Naive thymus-derived CD4-positive, alpha-beta T cell (primary cell): ENCODE results near the gene MAP4K5. TPM values are rescaled to one million over a fixed set of nuclear protein-coding genes. Genes with fewer than 3 reads are reported as not detected.

ENCODE experiments used
- ATAC-seq: fragments of 150-1000 bp; cut with Tn5 transposase; 2 replicates; pipeline ENCODE4 v1.10.0; 2021; ENCODE audit warnings: mild to moderate bottlenecking, moderate library complexity
- CTCF ChIA-PET: fragments of 350-600 bp; sonication (Branson Sonifier 250); formaldehyde crosslinking; loops from one replicate; lab custom pipeline; 2021; ENCODE audit warnings: antibody characterized with exemption; lab: Charles Lee
- POLR2A ChIA-PET: fragments of 350-600 bp; sonication (Branson Sonifier 250); formaldehyde crosslinking; loops from one replicate; lab custom pipeline; 2021; ENCODE audit warnings: antibody characterized with exemption, inconsistent platforms; lab: Charles Lee
- DNase-seq, 9 donors: peaks; one replicate each; pipeline versions ENCODE4 v3.0.0 to v3.0.0-alpha.2; 2020 to 2022; ENCODE audit warnings: mixed read lengths in 1 of 9
- H3K27ac ChIP-seq: one replicate; pipeline ENCODE4 v1.7.0; 2013; ENCODE audit warnings: mild to moderate bottlenecking, low read depth, low read length, moderate library complexity
- H3K27me3 ChIP-seq, 2 donors: one replicate each; pipeline ENCODE4 v1.7.0; 2013; ENCODE audit warnings: low read length in 2 of 2, mild to moderate bottlenecking in 2 of 2, moderate library complexity in 2 of 2; ENCODE audit not compliant: control insufficient read depth in 2 of 2, insufficient read depth in 2 of 2
- H3K36me3 ChIP-seq, 3 experiments: 1 replicate in 2 of 3; 2 replicates in 1 of 3; pipeline ENCODE4 v1.7.0; 2013; ENCODE audit warnings: low read length in 3 of 3, mild to moderate bottlenecking in 3 of 3, moderate library complexity in 1 of 3; ENCODE audit not compliant: insufficient read depth in 3 of 3, control insufficient read depth in 2 of 3
- H3K4me1 ChIP-seq, 2 donors: one replicate each; pipeline ENCODE4 v1.7.0; 2013; ENCODE audit warnings: low read length in 2 of 2, mild to moderate bottlenecking in 2 of 2, moderate library complexity in 1 of 2; ENCODE audit not compliant: control insufficient read depth in 2 of 2, insufficient read depth in 2 of 2
- H3K4me3 ChIP-seq: 2 replicates; pipeline ENCODE4 v1.7.0; 2013; ENCODE audit warnings: mild to moderate bottlenecking, low read length
- H3K9me3 ChIP-seq, 3 experiments: 1 replicate in 2 of 3; 2 replicates in 1 of 3; pipeline ENCODE4 v1.7.0; 2013; ENCODE audit warnings: low read length in 3 of 3; ENCODE audit not compliant: control insufficient read depth in 2 of 3
- H3K27ac Mint-ChIP-seq, 9 donors: one replicate each; pipeline ENCODE4 v1.8.0; 2020 to 2022; ENCODE audit warnings: mixed read lengths in 9 of 9, mild to moderate bottlenecking in 8 of 9, moderate library complexity in 5 of 9, inconsistent platforms in 2 of 9
- H3K27me3 Mint-ChIP-seq, 5 donors: one replicate each; pipeline ENCODE4 v1.8.0; 2021 to 2022; ENCODE audit warnings: mixed read lengths in 5 of 5, mild to moderate bottlenecking in 1 of 5
- H3K36me3 Mint-ChIP-seq, 5 donors: one replicate each; pipeline ENCODE4 v1.8.0; 2020 to 2022; ENCODE audit warnings: mixed read lengths in 5 of 5, mild to moderate bottlenecking in 3 of 5, inconsistent platforms in 1 of 5
- H3K4me1 Mint-ChIP-seq, 7 donors: one replicate each; pipeline ENCODE4 v1.8.0; 2020 to 2022; ENCODE audit warnings: mixed read lengths in 7 of 7, mild to moderate bottlenecking in 3 of 7, inconsistent platforms in 1 of 7
- H3K4me3 Mint-ChIP-seq, 10 donors: one replicate each; pipeline ENCODE4 v1.8.0; 2020 to 2022; ENCODE audit warnings: mild to moderate bottlenecking in 10 of 10, mixed read lengths in 10 of 10, moderate library complexity in 6 of 10, inconsistent platforms in 2 of 10
- H3K9me3 Mint-ChIP-seq, 11 donors: one replicate each; pipeline ENCODE4 v1.8.0; 2020 to 2022; ENCODE audit warnings: mixed read lengths in 11 of 11, mild to moderate bottlenecking in 4 of 11, inconsistent platforms in 1 of 11, moderate library complexity in 1 of 11
- intact Hi-C, 2 donors: fragments of 100-400 bp; cut with micrococcal nuclease; formaldehyde crosslinking; loops; one replicate each; pipeline ENCODE4 v1.15.1; 2023
- polyA plus RNA-seq, 2 donors: library from polyadenylated mRNA; unstranded; fragments of 300-500 nt; fragmentation: Illumina TruSeq; gene quantifications; one replicate each; pipeline ENCODE4 v1.2.3, GENCODE V29; 2021
- total RNA-seq, 6 experiments: library from RNA in 5 of 6; stranded (reverse) in 5 of 6; gene quantifications; 1 replicate in 5 of 6; 2 replicates in 1 of 6; pipeline ENCODE4 v1.2.3 and lab custom pipeline; 2021 to 2026

Gene MAP4K5
- total and polyA plus RNA-seq, 7 experiments from 2014 or later: 15.4 to 47.5 (median 32.5) TPM

DNA sequence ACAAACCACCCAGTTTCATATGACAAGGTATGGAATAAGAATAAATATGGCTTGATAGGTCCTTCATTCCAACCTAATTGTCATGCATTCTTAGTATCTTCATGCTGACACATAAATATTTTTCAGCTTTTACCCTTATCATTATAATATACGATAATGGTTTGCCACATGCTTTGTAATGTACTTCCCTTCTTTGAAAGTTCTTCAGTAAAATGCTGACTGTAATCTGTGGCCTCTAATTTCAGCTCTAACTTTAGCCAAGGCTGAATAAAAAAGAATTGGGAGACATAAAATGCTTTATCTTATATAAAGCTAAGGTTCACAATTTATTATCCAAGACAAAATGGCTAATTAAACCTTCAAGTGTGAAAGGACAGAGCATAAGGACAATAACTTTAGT is 2.6 kb upstream of the MAP4K5 start:
- ATAC-seq (no peak), DNase-seq (no peak)
- peaks cover 0 to 11% (median 2%) of the 10 kb centered on the region in 11 donors for H3K9me3 Mint-ChIP-seq
- H3K27me3 Mint-ChIP-seq: peaks cover 0 to 23% (median 0%) of the 10 kb centered on the region in 5 donors
- no peak overlapping the region for H3K4me3 Mint-ChIP-seq
- ChIA-PET POLR2A (no interaction called here), CTCF (no interaction called here)
- H3K36me3 Mint-ChIP-seq: peaks cover 0 to 10% (median 7%) of the 10 kb centered on the region in 5 donors
- H3K4me3 ChIP-seq: no peak overlapping the region
- intact Hi-C loops: loop anchor here (5.0 to 10.0 kb wide), 6 partner anchors 132 to 948 kb away; partner anchors contain the start of genes RPS29 (in 2 of the 2), CDKL1 (in 1 of the 2), MGAT2 (in 1 of the 2) and RPL36AL (in 1 of the 2)
- H3K4me1 ChIP-seq: peaks cover 16 to 24% of the 10 kb centered on the region in 2 donors
- peaks cover 0 to 5% (median 0%) of the 10 kb centered on the region in 3 experiments for H3K36me3 ChIP-seq
- H3K4me1 Mint-ChIP-seq: peaks cover 20 to 38% (median 30%) of the 10 kb centered on the region in 7 donors
- no peaks in the 10 kb centered on the region for H3K27me3 ChIP-seq
- peak overlapping the region in 4 of 9 donors; percentile 10 to 52 (median 32) for H3K27ac Mint-ChIP-seq
- no peak overlapping the region for H3K27ac ChIP-seq
- no peaks in the 10 kb centered on the region for H3K9me3 ChIP-seq

DNA sequence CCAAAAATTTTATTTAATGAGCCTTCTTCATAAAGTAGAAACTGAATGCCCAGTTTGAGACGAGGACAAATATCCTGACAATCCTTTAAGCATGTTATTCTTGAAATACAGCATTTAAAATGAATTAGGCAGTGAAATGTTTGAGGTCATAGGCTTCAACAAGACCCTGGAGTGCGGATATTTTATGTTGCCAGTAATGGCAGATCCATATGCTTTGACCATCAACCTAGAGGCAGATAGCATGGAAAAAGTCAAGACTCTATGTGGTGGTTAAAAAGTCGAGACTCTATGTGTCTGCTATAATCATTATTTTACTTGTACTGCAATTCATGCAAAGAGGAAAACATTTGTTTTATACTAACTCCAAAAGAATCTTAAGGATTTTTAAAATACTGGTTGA is 2.0 kb upstream of the MAP4K5 start:
- DNase-seq: no peak
- Mint-ChIP-seq H3K9me3 (peaks cover 0 to 11% (median 2%) of the 10 kb centered on the region in 11 donors), H3K4me1 (peaks cover 26 to 44% (median 36%) of the 10 kb centered on the region in 7 donors), H3K36me3 (peaks cover 0 to 10% (median 7%) of the 10 kb centered on the region in 5 donors), H3K4me3 (no peak overlapping the region), H3K27me3 (peaks cover 0 to 23% (median 0%) of the 10 kb centered on the region in 5 donors), H3K27ac (peak overlapping the region in 2 of 9 donors; percentile 41 to 89)
- H3K36me3 ChIP-seq: peaks cover 0 to 5% (median 0%) of the 10 kb centered on the region in 3 experiments
- H3K4me1 ChIP-seq: peaks cover 16 to 24% of the 10 kb centered on the region in 2 donors
- H3K9me3 ChIP-seq: no peaks in the 10 kb centered on the region
- H3K27me3 ChIP-seq: no peaks in the 10 kb centered on the region
- no peak overlapping the region for H3K4me3 ChIP-seq
- no peak for ATAC-seq
- intact Hi-C loops: loop anchor here (5.0 to 10.0 kb wide), 6 partner anchors 133 to 947 kb away; partner anchors contain the start of genes RPS29 (in 2 of the 2), CDKL1 (in 1 of the 2), MGAT2 (in 1 of the 2) and RPL36AL (in 1 of the 2)
- ChIA-PET CTCF (no interaction called here), POLR2A (no interaction called here)
- no peak overlapping the region for H3K27ac ChIP-seq

DNA sequence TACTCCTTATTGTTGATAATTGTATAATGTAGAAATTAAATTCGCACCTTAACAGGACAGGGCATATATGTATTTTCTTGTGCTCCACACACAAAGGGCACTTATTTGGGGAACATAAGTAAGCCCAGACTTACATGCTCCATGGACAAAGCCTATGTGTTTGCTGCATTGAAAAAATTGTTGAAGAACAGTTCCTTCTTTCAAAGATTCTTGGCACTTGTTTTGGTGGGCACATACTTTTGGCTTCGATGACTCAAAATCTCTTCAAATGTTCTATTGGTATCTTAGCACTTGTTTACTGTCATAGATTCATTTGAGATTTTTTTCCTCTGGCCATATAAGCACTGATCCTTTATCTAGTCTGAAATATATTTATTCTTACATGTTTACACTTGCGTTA is 1.4 kb upstream of the MAP4K5 start:
- ChIA-PET CTCF (no interaction called here), POLR2A (interaction anchor here (1.2 to 2.9 kb wide), 2 partner anchors 213 to 298 kb away, joined by 3 to 10 read pairs; no protein-coding TSS in a partner anchor)
- H3K9me3 ChIP-seq: no peaks in the 10 kb centered on the region
- peaks cover 0 to 5% (median 0%) of the 10 kb centered on the region in 3 experiments for H3K36me3 ChIP-seq
- H3K36me3 Mint-ChIP-seq: peaks cover 0 to 10% (median 7%) of the 10 kb centered on the region in 5 donors
- peaks cover 0 to 11% (median 2%) of the 10 kb centered on the region in 11 donors for H3K9me3 Mint-ChIP-seq
- peaks cover 32 to 50% (median 40%) of the 10 kb centered on the region in 7 donors for H3K4me1 Mint-ChIP-seq
- peaks cover 0 to 23% (median 0%) of the 10 kb centered on the region in 5 donors for H3K27me3 Mint-ChIP-seq
- intact Hi-C loops: loop anchor here (2.0 to 10.0 kb wide), 11 partner anchors 133 to 947 kb away; partner anchors contain the start of genes RPS29 (in 2 of the 2), CDKL1 (in 1 of the 2), KLHDC2 (in 1 of the 2) and MGAT2 (in 1 of the 2)
- peak overlapping the region; percentile 78 for H3K27ac ChIP-seq
- H3K4me1 ChIP-seq: peaks cover 16 to 24% of the 10 kb centered on the region in 2 donors
- H3K4me3 Mint-ChIP-seq: peak overlapping the region in 1 of 10 donors; percentile 14
- ATAC-seq (no peak), DNase-seq (no peak)
- H3K4me3 ChIP-seq: no peak overlapping the region
- H3K27ac Mint-ChIP-seq: peak overlapping the region in 5 of 9 donors; percentile 14 to 89 (median 41)
- H3K27me3 ChIP-seq: no peaks in the 10 kb centered on the region

DNA sequence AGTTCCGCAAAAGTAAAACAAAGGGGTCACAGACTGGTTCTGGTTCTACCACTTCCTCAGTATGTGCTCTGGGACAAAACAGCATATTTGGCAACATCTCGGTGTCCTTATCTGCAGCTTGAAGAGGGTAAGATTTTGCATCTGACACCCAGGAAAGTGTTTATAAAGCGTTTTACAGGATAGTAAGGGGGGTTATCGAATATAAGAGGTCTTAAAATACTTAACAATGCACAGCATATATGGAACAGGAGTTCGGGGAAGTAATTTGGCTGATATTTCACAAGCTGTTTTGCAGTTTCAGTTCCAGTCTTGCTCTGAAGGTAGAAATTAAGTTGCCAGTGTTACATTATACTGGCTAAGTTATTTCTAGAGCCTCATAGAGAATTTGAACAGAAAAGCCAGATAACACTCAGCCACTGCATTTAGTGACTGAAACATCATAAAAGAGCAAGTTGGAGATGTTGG is 904 bp upstream of the MAP4K5 start:
- peak in 1 of 9 donors; percentile 9 for DNase-seq
- H3K36me3 ChIP-seq: peaks cover 0 to 5% (median 0%) of the 10 kb centered on the region in 3 experiments
- no peaks in the 10 kb centered on the region for H3K9me3 ChIP-seq
- Mint-ChIP-seq H3K9me3 (peaks cover 0 to 11% (median 2%) of the 10 kb centered on the region in 11 donors), H3K27me3 (peaks cover 0 to 23% (median 0%) of the 10 kb centered on the region in 5 donors), H3K4me3 (peak overlapping the region; percentile 76 to 92 (median 90)), H3K27ac (peak overlapping the region; percentile 64 to 96 (median 85)), H3K36me3 (peaks cover 0 to 10% (median 7%) of the 10 kb centered on the region in 5 donors), H3K4me1 (peaks cover 32 to 54% (median 41%) of the 10 kb centered on the region in 7 donors)
- intact Hi-C loops: loop anchor here (2.0 to 10.0 kb wide), 11 partner anchors 134 to 946 kb away; partner anchors contain the start of genes RPS29 (in 2 of the 2), CDKL1 (in 1 of the 2), KLHDC2 (in 1 of the 2) and MGAT2 (in 1 of the 2)
- H3K4me1 ChIP-seq: peaks cover 16 to 24% of the 10 kb centered on the region in 2 donors
- CTCF ChIA-PET: interaction anchor here (1.9 kb wide), 1 partner anchor 215 kb away, joined by 9 read pairs; no protein-coding TSS in a partner anchor
- no peaks in the 10 kb centered on the region for H3K27me3 ChIP-seq
- no peak for ATAC-seq
- POLR2A ChIA-PET: interaction anchor here (1.2 to 2.9 kb wide), 2 partner anchors 212 to 298 kb away, joined by 3 to 10 read pairs; no protein-coding TSS in a partner anchor
- peak overlapping the region; percentile 50 for H3K4me3 ChIP-seq
- peak overlapping the region; percentile 78 for H3K27ac ChIP-seq

DNA sequence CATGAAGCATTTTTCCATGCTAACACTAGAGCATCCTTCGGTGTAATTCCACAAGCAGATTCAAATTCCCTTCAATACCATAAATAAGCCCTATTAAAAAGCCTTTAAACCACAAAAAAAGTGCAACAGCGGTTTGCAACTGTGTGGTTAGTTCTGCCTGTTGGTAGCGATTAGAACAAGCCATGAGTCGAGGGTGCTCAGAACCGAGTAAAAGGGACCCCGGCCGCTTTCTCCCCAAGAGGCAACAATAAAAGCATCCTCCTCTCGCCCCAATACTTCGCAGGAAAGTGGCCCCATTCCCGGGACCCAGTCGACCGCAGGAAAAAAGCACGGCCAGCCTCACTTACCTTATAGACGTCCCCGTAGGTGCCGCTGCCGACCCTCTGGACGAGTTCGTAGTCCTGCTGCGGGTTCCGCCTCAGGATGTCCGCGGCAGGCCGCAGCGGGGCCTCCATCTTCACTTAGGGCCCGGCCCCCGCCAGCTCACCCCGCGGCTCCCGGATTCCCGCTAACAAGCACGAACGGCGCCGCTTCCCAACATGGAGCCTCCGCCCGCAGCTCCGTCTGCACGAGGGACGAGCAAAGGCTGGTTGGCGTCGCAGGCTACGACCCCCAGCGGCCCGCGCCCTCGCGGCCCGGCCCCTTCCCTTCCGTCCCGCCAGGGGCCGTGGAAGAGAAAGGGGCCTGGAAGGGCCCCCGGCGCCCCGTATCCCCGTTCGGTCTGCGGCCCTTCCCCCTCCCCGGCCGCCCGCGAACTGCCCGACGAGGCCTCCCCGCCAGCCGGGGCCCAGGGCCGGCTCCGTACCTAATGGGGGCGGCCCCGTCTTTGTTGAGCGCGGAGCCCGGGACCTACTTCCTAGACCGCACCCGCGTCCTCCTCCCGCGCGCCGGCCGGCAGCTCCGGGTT is 521 bp downstream of the MAP4K5 start:
- peaks cover 0 to 10% (median 7%) of the 10 kb centered on the region in 5 donors for H3K36me3 Mint-ChIP-seq
- Histone ChIP-seq H3K36me3 (peaks cover 0 to 5% (median 0%) of the 10 kb centered on the region in 3 experiments), H3K9me3 (no peaks in the 10 kb centered on the region), H3K27me3 (no peaks in the 10 kb centered on the region), H3K27ac (peak overlapping the region; percentile 78), H3K4me1 (peaks cover 16 to 24% of the 10 kb centered on the region in 2 donors), H3K4me3 (peak overlapping the region; percentile 50)
- H3K9me3 Mint-ChIP-seq: no peaks in the 10 kb centered on the region
- peaks cover 36 to 59% (median 46%) of the 10 kb centered on the region in 7 donors for H3K4me1 Mint-ChIP-seq
- CTCF ChIA-PET: interaction anchor here (0.7 to 1.9 kb wide), 2 partner anchors 209 to 213 kb away, joined by 4 to 9 read pairs; no protein-coding TSS in a partner anchor
- H3K27ac Mint-ChIP-seq: peak overlapping the region; percentile 25 to 92 (median 87)
- POLR2A ChIA-PET: interaction anchor here (0.7 to 2.9 kb wide), 7 partner anchors 9 to 912 kb away, joined by 3 to 10 read pairs (median 3); partner anchors contain the start of genes KLHDC2, MGAT2 and RPL36AL
- ATAC-seq (peak; percentile 0), DNase-seq (peak in 5 of 9 donors; percentile 7 to 18 (median 11))
- H3K27me3 Mint-ChIP-seq: peaks cover 0 to 17% (median 0%) of the 10 kb centered on the region in 5 donors
- peak overlapping the region; percentile 82 to 93 (median 91) for H3K4me3 Mint-ChIP-seq
- intact Hi-C loops: loop anchor here (1.0 to 10.0 kb wide), 21 partner anchors 10 to 945 kb away; partner anchors contain the start of genes DMAC2L (in 2 of the 2), L2HGDH (in 2 of the 2), RPS29 (in 2 of the 2) and SOS2 (in 2 of the 2)
